Activated naive CD4-positive, alpha-beta T cell (primary cell): ENCODE results near the gene GGT1.
"Not testable (repeated sequence)": the region's sequence is repeated elsewhere in the genome, so short reads cannot be mapped to it uniquely, and the experiment has no call there.

ENCODE experiments used
- DNase-seq, 4 experiments: peaks; one replicate each; lab custom pipeline; 2025; lab: John Stamatoyannopoulos, UW

GGT1 gene

GRCh38 chr22:24602847-24603769 lies at the start of gene GGT1:
Gene GGT1, plus strand, starts transcription at chr22:24603193. Its CDS starts 7,889 bp downstream, at chr22:24611082.
- not testable (repeated sequence) for DNase-seq

- no peak for DNase-seq
Observed at GRCh38 chr22:24553597-24554312, 49.2 kb upstream of the GGT1 start.

- peak in 2 of 4 experiments; percentile 42 to 48 for DNase-seq
Observed at GRCh38 chr22:24554313-24555164, 48.5 kb upstream of the GGT1 start, which contains the start of gene GUCD1. Gene GUCD1, minus strand, starts transcription at chr22:24555138. Its CDS starts 147 bp downstream, at chr22:24554991.

- peak; percentile 98 to 99 (median 99) for DNase-seq
Observed at GRCh38 chr22:24555165-24556039, 47.6 kb upstream of the GGT1 start, which contains the start of gene SNRPD3. Gene SNRPD3, plus strand, starts transcription at chr22:24555999. Its CDS starts 1,676 bp downstream, at chr22:24557675.

- no peak for DNase-seq
Observed at GRCh38 chr22:24559471-24559870, 43.5 kb upstream of the GGT1 start.

GRCh38 chr22:24563246-24563645 lies 39.7 kb upstream of the GGT1 start:
- no peak for DNase-seq

- DNase-seq, result no peak
Observed at GRCh38 chr22:24564376-24565058, 38.5 kb upstream of the GGT1 start.

- no peak for DNase-seq
Observed at GRCh38 chr22:24565077-24565476, 37.9 kb upstream of the GGT1 start.

- DNase-seq, result no peak
Observed at GRCh38 chr22:24566899-24567511, 36.0 kb upstream of the GGT1 start.

- DNase-seq, result no peak
Observed at GRCh38 chr22:24567668-24568067, 35.3 kb upstream of the GGT1 start.

- DNase-seq, result no peak
Observed at GRCh38 chr22:24571266-24571665, 31.7 kb upstream of the GGT1 start.

- no peak for DNase-seq
Observed at GRCh38 chr22:24576778-24577177, 26.2 kb upstream of the GGT1 start.

- DNase-seq, result no peak
Observed at GRCh38 chr22:24578355-24579257, 24.4 kb upstream of the GGT1 start.

- no peak for DNase-seq
Observed at GRCh38 chr22:24579258-24579601, 23.8 kb upstream of the GGT1 start.

- DNase-seq, result no peak
Observed at GRCh38 chr22:24580276-24580675, 22.7 kb upstream of the GGT1 start.

GRCh38 chr22:24582056-24582814 lies 20.8 kb upstream of the GGT1 start:
- no peak for DNase-seq

GRCh38 chr22:24583221-24584165 lies 19.5 kb upstream of the GGT1 start:
- DNase-seq, result no peak
